ENCODE results near the gene MICAL3. TPM values are rescaled to one million over a fixed set of nuclear protein-coding genes. Genes with fewer than 3 reads are reported as not detected.
"Not testable (repeated sequence)": the region's sequence is repeated elsewhere in the genome, so short reads cannot be mapped to it uniquely, and the experiment has no call there.

MICAL3 gene
- total and polyA plus RNA-seq, 9 of the 15 experiments (the other 6 are each of a cell fraction or from before 2014, with no cell fraction given) = 0.53 to 32.1 (median 12.3) TPM

GRCh38 chr22:17995256-17995655, 29.1 kb downstream of the MICAL3 start:
- H3K4me3 ChIP-seq = not testable (repeated sequence)

GRCh38 chr22:17994424-17995108, 29.8 kb downstream of the MICAL3 start:
- Histone ChIP-seq H2AFZ (ENCODE audit: low read depth, low read length) (no peak overlapping the region), H3K9ac (ENCODE audit: insufficient read depth in 1 of 2, low read depth in 2 of 2, low read length in 2 of 2) (no peak overlapping the region), H3K9me3 (replicated peaks; ENCODE audit: control insufficient read depth, insufficient read depth, low read depth, low read length) (no peaks in the 10 kb centered on the region), H3K4me1 (replicated peaks in 1 of 2; ENCODE audit: control insufficient read depth in 2 of 2, insufficient read depth in 2 of 2, low read length in 2 of 2) (peaks cover 2 to 4% of the 10 kb centered on the region in 2 experiments; a peak in 2 of 5 replicates), H3K79me2 (ENCODE audit: control insufficient read depth, insufficient read depth, low read length) (peaks cover 44% of the 10 kb centered on the region), H3K36me3 (ENCODE audit: control insufficient read depth, insufficient read depth, low read length) (0 out of 3 replicates have a peak, but pooled peaks cover 3% of the 10 kb centered on the region), H3K4me2 (ENCODE audit: insufficient read depth, low read length) (no peak overlapping the region), H3K4me3 (no peak overlapping the region), H4K20me1 (replicated peaks; ENCODE audit: control insufficient read depth, insufficient read depth, low read length) (peaks cover 41% of the 10 kb centered on the region; the same call in 1 of the 2 replicates), H3K27ac (ENCODE audit: extremely low read depth, low read depth, low read length) (no peak overlapping the region), H3K27me3 (ENCODE audit: control insufficient read depth in 2 of 2, insufficient read depth in 2 of 2, low read length in 2 of 2) (no peaks in the 10 kb centered on the region), H3K9me1 (ENCODE audit: control insufficient read depth, insufficient read depth, low read length) (no peaks in the 10 kb centered on the region)
- 76% methylated on average over 9 of the region's 10 CpGs for WGBS (ENCODE audit: insufficient coverage, low coverage, missing lambda C conversion rate)
- ChIA-PET CTCF (ENCODE audit: low intra/inter-chr PET ratio) (no interaction called here), POLR2A (interaction anchor here (0.7 to 1.0 kb wide), 2 partner anchors 12 to 309 kb away, joined by 3 to 4 read pairs; no protein-coding TSS in a partner anchor)
- ATAC-seq (peak; percentile 6; the same call in 1 of the 3 replicates), DNase-seq (ENCODE audit: extremely low read depth in 1 of 4, low spot score in 3 of 4) (no peak), FAIRE-seq (peak; percentile 80)
- TF ChIP-seq E2F8 (IDR thresholded peaks at IDR 0.05; ENCODE audit: low read depth, partially characterized antibody) = no peak
- TF ChIP-seq HMBOX1 (IDR thresholded peaks at IDR 0.05) = peak; percentile 48
- intact Hi-C loops (cut with micrococcal nuclease) = no loop called here
- in situ Hi-C loops (cut with MboI) = no loop called here
- BruUV-seq (replicated peaks) = no TSS peak

More at GRCh38 chr22:17995256-17995655, 29.1 kb downstream of the MICAL3 start:
- H3K9me1 ChIP-seq (ENCODE audit: control insufficient read depth, insufficient read depth, low read length); H3K4me2 ChIP-seq (ENCODE audit: insufficient read depth, low read length); DNase-seq (ENCODE audit: extremely low read depth in 1 of 4, low spot score in 3 of 4); H3K9me3 ChIP-seq (replicated peaks; ENCODE audit: control insufficient read depth, insufficient read depth, low read depth, low read length); H3K4me1 ChIP-seq (replicated peaks in 1 of 2; ENCODE audit: control insufficient read depth in 2 of 2, insufficient read depth in 2 of 2, low read length in 2 of 2); H2AFZ ChIP-seq (ENCODE audit: low read depth, low read length); CTCF ChIA-PET (ENCODE audit: low intra/inter-chr PET ratio); ATAC-seq; BruUV-seq (replicated peaks); H3K27ac ChIP-seq (ENCODE audit: extremely low read depth, low read depth, low read length); intact Hi-C loops (cut with micrococcal nuclease); in situ Hi-C loops (cut with MboI); FAIRE-seq; H3K9ac ChIP-seq (ENCODE audit: insufficient read depth in 1 of 2, low read depth in 2 of 2, low read length in 2 of 2); H3K27me3 ChIP-seq (ENCODE audit: control insufficient read depth in 2 of 2, insufficient read depth in 2 of 2, low read length in 2 of 2); H3K36me3 ChIP-seq (ENCODE audit: control insufficient read depth, insufficient read depth, low read length): not testable (repeated sequence)
- Histone ChIP-seq H3K79me2 (ENCODE audit: control insufficient read depth, insufficient read depth, low read length) (peaks cover 46% of the 10 kb centered on the region), H4K20me1 (replicated peaks; ENCODE audit: control insufficient read depth, insufficient read depth, low read length) (peaks cover 44% of the 10 kb centered on the region; the same call in 1 of the 2 replicates)
- WGBS (ENCODE audit: insufficient coverage, low coverage, missing lambda C conversion rate) = 82% methylated on average over 6 of the region's 6 CpGs
- POLR2A ChIA-PET = interaction anchor here (1.0 kb wide), 1 partner anchor 12 kb away, joined by 4 read pairs; no protein-coding TSS in a partner anchor

- CTCF ChIA-PET (ENCODE audit: low intra/inter-chr PET ratio) = not testable (repeated sequence)
Observed at GRCh38 chr22:17992976-17993375, 31.4 kb downstream of the MICAL3 start.

More at GRCh38 chr22:17992976-17993375, 31.4 kb downstream of the MICAL3 start:
- FAIRE-seq; intact Hi-C loops (cut with micrococcal nuclease); H3K4me2 ChIP-seq (ENCODE audit: insufficient read depth, low read length); H3K9me1 ChIP-seq (ENCODE audit: control insufficient read depth, insufficient read depth, low read length); DNase-seq (ENCODE audit: extremely low read depth in 1 of 4, low spot score in 3 of 4); BruUV-seq (replicated peaks); H3K9me3 ChIP-seq (replicated peaks; ENCODE audit: control insufficient read depth, insufficient read depth, low read depth, low read length); H3K27ac ChIP-seq (ENCODE audit: extremely low read depth, low read depth, low read length); H3K27me3 ChIP-seq (ENCODE audit: control insufficient read depth in 2 of 2, insufficient read depth in 2 of 2, low read length in 2 of 2); H3K9ac ChIP-seq (ENCODE audit: insufficient read depth in 1 of 2, low read depth in 2 of 2, low read length in 2 of 2); ATAC-seq; in situ Hi-C loops (cut with MboI); H3K36me3 ChIP-seq (ENCODE audit: control insufficient read depth, insufficient read depth, low read length); H3K4me3 ChIP-seq; H2AFZ ChIP-seq (ENCODE audit: low read depth, low read length): not testable (repeated sequence)
- H4K20me1 ChIP-seq (replicated peaks; ENCODE audit: control insufficient read depth, insufficient read depth, low read length) = peaks cover 37% of the 10 kb centered on the region; the same call in 1 of the 2 replicates
- WGBS (ENCODE audit: insufficient coverage, low coverage, missing lambda C conversion rate) = 42% methylated on average over 2 of the region's 2 CpGs
- H3K79me2 ChIP-seq (ENCODE audit: control insufficient read depth, insufficient read depth, low read length) = peaks cover 45% of the 10 kb centered on the region
- H3K4me1 ChIP-seq (replicated peaks in 1 of 2; ENCODE audit: control insufficient read depth in 2 of 2, insufficient read depth in 2 of 2, low read length in 2 of 2) = peaks cover 4 to 11% of the 10 kb centered on the region in 2 experiments; a peak in 3 of 5 replicates
- POLR2A ChIA-PET = interaction anchor here (0.5 to 0.6 kb wide), 2 partner anchors 10 to 74 kb away, joined by 3 to 5 read pairs; no protein-coding TSS in a partner anchor

Data from K562 (cell line).